CD4-positive, alpha-beta T cell (primary cell): Measurements from ENCODE around the gene KIF26B. TPM values are rescaled to one million over a fixed set of nuclear protein-coding genes. Genes with fewer than 3 reads are reported as not detected.

Source experiments
- ATAC-seq: fragments of 200-7000 bp; cut with Tn5 transposase; one replicate; pipeline ENCODE4 v1.10.0; 2022; ENCODE audit warnings: mild to moderate bottlenecking; ENCODE audit not compliant: poor library complexity
- CTCF ChIA-PET: fragments of 350-600 bp; sonication (Branson Sonifier 250); formaldehyde crosslinking; loops from one replicate; lab custom pipeline; 2021; ENCODE audit warnings: antibody characterized with exemption, inconsistent platforms; lab: Charles Lee
- POLR2A ChIA-PET: fragments of 350-600 bp; sonication (Branson Sonifier 250); formaldehyde crosslinking; loops from one replicate; lab custom pipeline; 2021; ENCODE audit warnings: antibody characterized with exemption, inconsistent platforms; lab: Charles Lee
- DNase-seq, 14 experiments: peaks; one replicate each; pipeline ENCODE4 v3.0.0-alpha.2; 2013 to 2020; ENCODE audit warnings: mixed read lengths in 2 of 14
- H3K27ac ChIP-seq, 2 donors: one replicate each; pipeline versions ENCODE4 v1.5.1 to v1.7.0; 2013; ENCODE audit warnings: low read length in 2 of 2, low read depth in 1 of 2, mild to moderate bottlenecking in 1 of 2
- H3K27me3 ChIP-seq, 2 experiments: 1 replicate in 1 of 2; 2 replicates in 1 of 2; pipeline versions ENCODE4 v1.6.1 to v1.7.0; 2013; ENCODE audit warnings: low read length in 2 of 2, control low read depth in 1 of 2, mild to moderate bottlenecking in 1 of 2, moderate library complexity in 1 of 2; ENCODE audit not compliant: insufficient read depth in 2 of 2, control insufficient read depth in 1 of 2
- H3K36me3 ChIP-seq: one replicate; pipeline ENCODE4 v1.6.1; 2013; ENCODE audit warnings: low read length, control low read depth; ENCODE audit not compliant: insufficient read depth
- H3K4me1 ChIP-seq: one replicate; pipeline ENCODE4 v1.6.1; 2013; ENCODE audit warnings: low read length, control low read depth; ENCODE audit not compliant: insufficient read depth
- H3K4me3 ChIP-seq: one replicate; pipeline ENCODE4 v1.5.1; 2013; ENCODE audit warnings: mild to moderate bottlenecking, low read length, moderate library complexity
- H3K9me3 ChIP-seq, 2 experiments: 1 replicate in 1 of 2; 2 replicates in 1 of 2; pipeline versions ENCODE4 v1.6.1 to v1.7.0; 2013; ENCODE audit warnings: low read length in 2 of 2, mild to moderate bottlenecking in 2 of 2, control low read depth in 1 of 2, moderate library complexity in 1 of 2; ENCODE audit not compliant: control insufficient read depth in 1 of 2, insufficient read depth in 1 of 2
- H3K27ac Mint-ChIP-seq: one replicate; pipeline ENCODE4 v1.8.0; 2020; ENCODE audit warnings: mixed read lengths
- H3K27me3 Mint-ChIP-seq: one replicate; pipeline ENCODE4 v1.8.0; 2021; ENCODE audit warnings: mixed read lengths
- H3K36me3 Mint-ChIP-seq: one replicate; pipeline ENCODE4 v1.8.0; 2021; ENCODE audit warnings: low read depth, mixed read lengths
- H3K4me1 Mint-ChIP-seq: one replicate; pipeline ENCODE4 v1.8.0; 2021; ENCODE audit warnings: low read depth, mixed read lengths
- H3K4me3 Mint-ChIP-seq: one replicate; pipeline ENCODE4 v1.8.0; 2020; ENCODE audit warnings: mild to moderate bottlenecking, mixed read lengths
- H3K9me3 Mint-ChIP-seq: one replicate; pipeline ENCODE4 v1.8.0; 2020; ENCODE audit warnings: mixed read lengths
- CTCF ChIP-seq: fragments of 200-600 bp; IDR thresholded peaks from one replicate; pipeline ENCODE4 v1.8.0; 2022; ENCODE audit warnings: antibody characterized with exemption, mild to moderate bottlenecking
- intact Hi-C, 2 experiments: fragments of 100-400 bp; cut with DNase I in 1 of 2; cut with micrococcal nuclease in 1 of 2; formaldehyde crosslinking; loops; one replicate each; pipeline versions ENCODE4 v1.15.1 to v1.9.0; 2023 to 2025; cut with DNase I, micrococcal nuclease
- total RNA-seq, 174 experiments: library from RNA in 2 of 174; stranded (reverse) in 2 of 174; gene quantifications; one replicate each; pipeline ENCODE4 v1.2.3 and lab custom pipeline; 2021 to 2026

The KIF26B gene
- total RNA-seq, 2 experiments from 2014 or later: 0.03 TPM; not detected in 1

DNA sequence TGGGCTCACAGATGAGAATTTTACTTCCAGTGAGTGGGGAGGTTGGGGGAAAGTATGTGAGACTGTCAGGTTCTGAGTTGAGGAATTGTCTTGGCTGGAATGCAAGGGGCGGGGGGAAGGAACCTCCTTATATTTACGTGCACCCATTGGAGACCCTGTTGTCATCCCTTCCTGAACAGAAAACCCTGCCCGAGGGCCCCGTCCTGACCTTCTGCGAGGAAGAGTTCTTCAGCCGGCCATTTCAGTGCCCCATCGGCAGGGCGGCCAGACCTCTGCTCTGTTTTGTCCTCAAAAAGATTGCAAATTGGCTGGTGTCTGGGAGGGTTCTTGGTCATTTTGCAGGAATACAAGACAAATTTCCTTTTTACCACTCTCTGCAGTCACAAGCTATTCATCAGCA lies 7.1 kb downstream of the KIF26B start:
- Mint-ChIP-seq H3K4me3 (no peak overlapping the region), H3K36me3 (no peaks in the 10 kb centered on the region), H3K4me1 (peaks cover 7% of the 10 kb centered on the region), H3K27me3 (peaks cover 81% of the 10 kb centered on the region), H3K9me3 (no peaks in the 10 kb centered on the region), H3K27ac (no peak overlapping the region)
- peaks cover 4% of the 10 kb centered on the region for H3K4me1 ChIP-seq
- no peak for ATAC-seq
- no peak overlapping the region for H3K4me3 ChIP-seq
- H3K27me3 ChIP-seq: peaks cover 22 to 33% of the 10 kb centered on the region in 2 experiments
- intact Hi-C loops: no loop called here
- no peak for DNase-seq
- H3K36me3 ChIP-seq: no peaks in the 10 kb centered on the region
- ChIA-PET CTCF (interaction anchor here (0.7 kb wide), 1 partner anchor 120 kb away, joined by 3 read pairs; no protein-coding TSS in a partner anchor), POLR2A (no interaction called here)
- TF ChIP-seq CTCF: no peak
- no peak overlapping the region for H3K27ac ChIP-seq
- H3K9me3 ChIP-seq: peaks cover 0 to 4% of the 10 kb centered on the region in 2 experiments

GRCh38 chr1:245166471-245166885 lies 11.7 kb downstream of the KIF26B start:
- H3K27ac ChIP-seq: no peak overlapping the region
- ChIA-PET POLR2A (interaction anchor here (0.6 kb wide), 1 partner anchor 37 kb away, joined by 3 read pairs; no protein-coding TSS in a partner anchor), CTCF (no interaction called here)
- intact Hi-C loops: no loop called here
- H3K27me3 ChIP-seq: peaks cover 9 to 35% of the 10 kb centered on the region in 2 experiments
- H3K9me3 ChIP-seq: peaks cover 0 to 4% of the 10 kb centered on the region in 2 experiments
- H3K27ac Mint-ChIP-seq: no peak overlapping the region
- no peaks in the 10 kb centered on the region for H3K4me1 ChIP-seq
- DNase-seq (no peak), ATAC-seq (no peak)
- H3K36me3 Mint-ChIP-seq: no peaks in the 10 kb centered on the region
- TF ChIP-seq CTCF: no peak
- no peaks in the 10 kb centered on the region for H3K4me1 Mint-ChIP-seq
- H3K36me3 ChIP-seq: no peaks in the 10 kb centered on the region
- no peaks in the 10 kb centered on the region for H3K9me3 Mint-ChIP-seq
- H3K27me3 Mint-ChIP-seq: peaks cover 88% of the 10 kb centered on the region
- no peak overlapping the region for H3K4me3 ChIP-seq
- H3K4me3 Mint-ChIP-seq: no peak overlapping the region

DNA sequence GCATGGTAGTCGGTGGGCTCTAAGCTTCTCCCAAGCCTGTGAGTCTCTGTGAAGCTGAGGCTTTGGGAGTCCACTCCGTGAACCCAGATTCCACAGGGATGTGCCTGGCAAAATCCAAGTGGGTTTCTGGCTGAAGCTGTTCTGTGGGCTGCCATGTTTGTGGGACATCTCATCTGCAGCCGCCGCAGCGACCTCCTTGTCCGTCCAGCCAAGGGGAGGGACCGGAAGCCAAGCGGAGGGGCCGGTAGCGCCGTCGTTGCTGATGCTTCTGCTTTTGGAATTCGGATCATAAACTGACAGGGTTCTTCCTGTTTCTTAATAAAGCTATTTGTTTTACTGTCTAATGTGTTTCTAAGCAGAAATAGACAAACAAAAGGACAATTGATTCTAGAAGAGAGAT lies 13.3 kb downstream of the KIF26B start:
- H3K4me1 Mint-ChIP-seq: no peaks in the 10 kb centered on the region
- peaks cover 9 to 35% of the 10 kb centered on the region in 2 experiments for H3K27me3 ChIP-seq
- H3K9me3 ChIP-seq: peaks cover 0 to 4% of the 10 kb centered on the region in 2 experiments
- H3K4me1 ChIP-seq: no peaks in the 10 kb centered on the region
- H3K4me3 Mint-ChIP-seq: no peak overlapping the region
- peaks cover 82% of the 10 kb centered on the region for H3K27me3 Mint-ChIP-seq
- DNase-seq (peak in 1 of 14 experiments; percentile 31), ATAC-seq (no peak)
- no peak overlapping the region for H3K27ac ChIP-seq
- intact Hi-C loops: no loop called here
- no peaks in the 10 kb centered on the region for H3K36me3 Mint-ChIP-seq
- no peaks in the 10 kb centered on the region for H3K36me3 ChIP-seq
- no peak for TF ChIP-seq CTCF
- H3K9me3 Mint-ChIP-seq: no peaks in the 10 kb centered on the region
- no peak overlapping the region for H3K27ac Mint-ChIP-seq
- POLR2A ChIA-PET: no interaction called here
- CTCF ChIA-PET: interaction anchor here (1.5 kb wide), 1 partner anchor 12 kb away, joined by 5 read pairs; no protein-coding TSS in a partner anchor
- H3K4me3 ChIP-seq: no peak overlapping the region
